MM.1S (cell line): ENCODE measurements around the gene GSX1.

Source experiments
- DNase-seq: peaks from one replicate; pipeline ENCODE4 v3.0.0-alpha.2; 2015
- H2AFZ ChIP-seq: fragments of 300-600 bp; sonication (generic); 2 replicates; pipeline ENCODE4 v1.6.0; 2016; ENCODE audit warnings: antibody characterized with exemption, low read length
- H3F3A ChIP-seq: fragments of 300-600 bp; sonication (generic); 2 replicates; pipeline ENCODE4 v1.6.1; 2016; ENCODE audit warnings: mild to moderate bottlenecking, antibody characterized with exemption, low read length, moderate library complexity, mixed read lengths; ENCODE audit not compliant: insufficient read depth
- H3K27ac ChIP-seq: fragments of 300-600 bp; sonication (generic); 2 replicates; pipeline ENCODE4 v1.5.1; 2016; ENCODE audit warnings: mild to moderate bottlenecking, low read length
- H3K27me3 ChIP-seq: fragments of 300-600 bp; sonication (generic); replicated peaks from 2 replicates; pipeline ENCODE4 v1.6.0; 2016; ENCODE audit warnings: low read length; ENCODE audit not compliant: insufficient read depth
- H3K36me3 ChIP-seq: fragments of 300-600 bp; sonication (generic); replicated peaks from 2 replicates; pipeline ENCODE4 v1.6.1; 2016; ENCODE audit warnings: mild to moderate bottlenecking, low read length, mixed read lengths; ENCODE audit not compliant: insufficient read depth
- H3K4me1 ChIP-seq: fragments of 300-600 bp; sonication (generic); 2 replicates; pipeline ENCODE4 v1.6.1; 2016; ENCODE audit warnings: low read length, mixed read lengths
- H3K4me2 ChIP-seq: fragments of 300-600 bp; sonication (generic); 2 replicates; pipeline ENCODE4 v1.6.0; 2016; ENCODE audit warnings: low read depth, low read length
- H3K4me3 ChIP-seq: fragments of 300-600 bp; sonication (generic); 2 replicates; pipeline ENCODE4 v1.5.1; 2016; ENCODE audit warnings: low read length, mixed read lengths
- H3K79me2 ChIP-seq: fragments of 300-600 bp; sonication (generic); 2 replicates; pipeline ENCODE4 v1.6.1; 2016; ENCODE audit warnings: mixed run types, low read length, mixed read lengths
- H3K9ac ChIP-seq: fragments of 300-600 bp; sonication (generic); 2 replicates; pipeline ENCODE4 v1.6.1; 2016; ENCODE audit warnings: low read length, mixed read lengths
- H3K9me2 ChIP-seq: fragments of 300-600 bp; sonication (generic); replicated peaks from 2 replicates; pipeline ENCODE4 v1.6.1; 2016; ENCODE audit warnings: mild to moderate bottlenecking, low read length, mixed read lengths; ENCODE audit not compliant: insufficient read depth
- H3K9me3 ChIP-seq: fragments of 300-600 bp; sonication (generic); replicated peaks from 2 replicates; pipeline ENCODE4 v1.6.1; 2016; ENCODE audit warnings: mild to moderate bottlenecking, low read length, mixed read lengths; ENCODE audit not compliant: insufficient read depth
- H4K20me1 ChIP-seq: fragments of 300-600 bp; sonication (generic); 2 replicates; pipeline ENCODE4 v1.6.1; 2016; ENCODE audit warnings: mild to moderate bottlenecking, low read length, moderate library complexity, mixed read lengths; ENCODE audit not compliant: insufficient read depth
- CTCF ChIP-seq: fragments of 300-600 bp; sonication (generic); IDR thresholded peaks from 2 replicates; pipeline ENCODE4 v1.5.1; 2016; ENCODE audit warnings: antibody characterized with exemption, low read length, mixed read lengths
- EZH2 ChIP-seq: fragments of 300-600 bp; sonication (generic); optimal IDR thresholded peaks from 2 replicates; pipeline ENCODE3; 2017; ENCODE audit warnings: low read depth, mild to moderate bottlenecking, antibody characterized with exemption, low read length, mixed read lengths
- EZH2phosphoT487 ChIP-seq: fragments of 300-600 bp; sonication (generic); IDR thresholded peaks from 2 replicates; pipeline ENCODE4 v1.6.1; 2018; ENCODE audit warnings: antibody characterized with exemption, low read length

Gene GSX1

GRCh38 chr13:27833206-27833605 is 40.9 kb downstream of the GSX1 start:
- Histone ChIP-seq H3F3A (no peaks in the 10 kb centered on the region), H2AFZ (no peak overlapping the region), H3K9ac (no peak overlapping the region), H3K27ac (no peak overlapping the region), H3K36me3 (no peaks in the 10 kb centered on the region), H4K20me1 (no peaks in the 10 kb centered on the region), H3K27me3 (no peaks in the 10 kb centered on the region), H3K4me3 (no peak overlapping the region), H3K4me1 (no peaks in the 10 kb centered on the region), H3K9me2 (no peaks in the 10 kb centered on the region), H3K79me2 (no peaks in the 10 kb centered on the region), H3K4me2 (no peak overlapping the region), H3K9me3 (no peaks in the 10 kb centered on the region)
- no peak for TF ChIP-seq EZH2phosphoT487
- DNase-seq = no peak

- Histone ChIP-seq H3K79me2 (no peaks in the 10 kb centered on the region), H4K20me1 (no peaks in the 10 kb centered on the region), H3K4me3 (no peak overlapping the region), H3K9ac (no peak overlapping the region), H3K27me3 (no peaks in the 10 kb centered on the region), H3K4me2 (no peak overlapping the region), H3F3A (no peaks in the 10 kb centered on the region), H3K36me3 (no peaks in the 10 kb centered on the region), H3K4me1 (no peaks in the 10 kb centered on the region), H2AFZ (no peak overlapping the region), H3K9me3 (no peaks in the 10 kb centered on the region), H3K9me2 (no peaks in the 10 kb centered on the region), H3K27ac (no peak overlapping the region)
- no peak for DNase-seq
- TF ChIP-seq EZH2 = no peak
- no peak for TF ChIP-seq CTCF
- TF ChIP-seq EZH2phosphoT487 = no peak
These were observed 41.8 kb downstream of the GSX1 start for GRCh38 chr13:27834095-27834494.

GRCh38 chr13:27835799-27836198 is 43.5 kb downstream of the GSX1 start:
- H3K27ac ChIP-seq = no peak overlapping the region
- no peaks in the 10 kb centered on the region for H3K36me3 ChIP-seq
- no peak overlapping the region for H3K4me3 ChIP-seq
- H2AFZ ChIP-seq = no peak overlapping the region
- H3K9me2 ChIP-seq = no peaks in the 10 kb centered on the region
- no peak overlapping the region for H3K4me2 ChIP-seq
- no peaks in the 10 kb centered on the region for H3K79me2 ChIP-seq
- TF ChIP-seq EZH2 = no peak
- H3K9me3 ChIP-seq = no peaks in the 10 kb centered on the region
- no peak overlapping the region for H3K9ac ChIP-seq
- no peaks in the 10 kb centered on the region for H3K4me1 ChIP-seq
- DNase-seq = no peak
- no peaks in the 10 kb centered on the region for H3K27me3 ChIP-seq
- no peaks in the 10 kb centered on the region for H4K20me1 ChIP-seq
- no peaks in the 10 kb centered on the region for H3F3A ChIP-seq

- H4K20me1 ChIP-seq = no peaks in the 10 kb centered on the region
- no peaks in the 10 kb centered on the region for H3F3A ChIP-seq
- no peaks in the 10 kb centered on the region for H3K9me2 ChIP-seq
- H3K9ac ChIP-seq = no peak overlapping the region
- H3K27ac ChIP-seq = no peak overlapping the region
- H2AFZ ChIP-seq = no peak overlapping the region
- no peak for DNase-seq
- H3K79me2 ChIP-seq = no peaks in the 10 kb centered on the region
- no peaks in the 10 kb centered on the region for H3K4me1 ChIP-seq
- no peak overlapping the region for H3K4me3 ChIP-seq
- no peak overlapping the region for H3K4me2 ChIP-seq
- no peaks in the 10 kb centered on the region for H3K9me3 ChIP-seq
- no peaks in the 10 kb centered on the region for H3K36me3 ChIP-seq
- TF ChIP-seq EZH2 = no peak
- no peak for TF ChIP-seq EZH2phosphoT487
- TF ChIP-seq CTCF = no peak
- no peaks in the 10 kb centered on the region for H3K27me3 ChIP-seq
These were observed 47.7 kb downstream of the GSX1 start for GRCh38 chr13:27839809-27840467.
